Trophoblast cell (in vitro differentiated cells and primary cell): ENCODE measurements around the gene FBH1.

Experiments used
- DNase-seq, 2 donors: peaks; one replicate each; pipeline ENCODE4 v3.0.0-alpha.2; 2016
- H2AFZ ChIP-seq: 2 replicates; pipeline ENCODE4 v1.6.1; 2013; ENCODE audit warnings: low read length, moderate library complexity, mild to moderate bottlenecking; ENCODE audit not compliant: insufficient read depth, poor library complexity
- H2AK5ac ChIP-seq: 2 replicates; pipeline ENCODE4 v1.6.1; 2013; ENCODE audit warnings: mild to moderate bottlenecking, low read length
- H2BK120ac ChIP-seq: 2 replicates; pipeline ENCODE4 v1.6.1; 2013; ENCODE audit warnings: low read length, mild to moderate bottlenecking, moderate library complexity; ENCODE audit not compliant: insufficient read depth, poor library complexity
- H2BK12ac ChIP-seq: 2 replicates; pipeline ENCODE4 v1.6.1; 2013; ENCODE audit warnings: mild to moderate bottlenecking, low read length, moderate library complexity
- H2BK5ac ChIP-seq: 2 replicates; pipeline ENCODE4 v1.6.1; 2013; ENCODE audit warnings: low read length, low read depth, moderate library complexity, mild to moderate bottlenecking; ENCODE audit not compliant: poor library complexity
- H3K14ac ChIP-seq: 2 replicates; pipeline ENCODE4 v1.6.1; 2013; ENCODE audit warnings: mild to moderate bottlenecking, low read length
- H3K18ac ChIP-seq: 2 replicates; pipeline ENCODE4 v1.6.1; 2013; ENCODE audit warnings: mild to moderate bottlenecking, low read length
- H3K23ac ChIP-seq: 2 replicates; pipeline ENCODE4 v1.6.1; 2013; ENCODE audit warnings: low read length
- H3K27ac ChIP-seq: 2 replicates; pipeline ENCODE4 v1.5.1; 2013; ENCODE audit warnings: low read depth, mild to moderate bottlenecking, inconsistent platforms, low read length, moderate library complexity
- H3K27me3 ChIP-seq: 2 replicates; pipeline ENCODE4 v1.6.1; 2013; ENCODE audit warnings: inconsistent platforms, mild to moderate bottlenecking, low read length, moderate library complexity; ENCODE audit not compliant: insufficient read depth
- H3K36me3 ChIP-seq, 2 experiments: 1 replicate in 1 of 2; 2 replicates in 1 of 2; pipeline ENCODE4 v1.6.1; 2013; ENCODE audit warnings: low read length in 2 of 2, mild to moderate bottlenecking in 2 of 2, moderate library complexity in 1 of 2; ENCODE audit not compliant: insufficient read depth in 2 of 2, control insufficient read depth in 1 of 2
- H3K4ac ChIP-seq: 2 replicates; pipeline ENCODE4 v1.6.1; 2013; ENCODE audit warnings: low read depth, mild to moderate bottlenecking, low read length, moderate library complexity
- H3K4me1 ChIP-seq, 2 experiments: 1 replicate in 1 of 2; 2 replicates in 1 of 2; pipeline ENCODE4 v1.6.1; 2013; ENCODE audit warnings: low read length in 2 of 2, mild to moderate bottlenecking in 2 of 2, moderate library complexity in 1 of 2; ENCODE audit not compliant: insufficient read depth in 2 of 2, control insufficient read depth in 1 of 2
- H3K4me2 ChIP-seq: 2 replicates; pipeline ENCODE4 v1.6.1; 2013; ENCODE audit warnings: inconsistent platforms, mild to moderate bottlenecking, low read length, moderate library complexity
- H3K4me3 ChIP-seq: 2 replicates; pipeline ENCODE4 v1.5.1; 2013; ENCODE audit warnings: mild to moderate bottlenecking, low read depth, low read length, inconsistent platforms
- H3K79me1 ChIP-seq: one replicate; pipeline ENCODE4 v1.6.1; 2013; ENCODE audit warnings: low read length
- H3K79me2 ChIP-seq: 2 replicates; pipeline ENCODE4 v1.6.1; 2013; ENCODE audit warnings: low read length, mild to moderate bottlenecking; ENCODE audit not compliant: control insufficient read depth, insufficient read depth, poor library complexity
- H3K9ac ChIP-seq: 2 replicates; pipeline ENCODE4 v1.6.1; 2013; ENCODE audit warnings: mild to moderate bottlenecking, low read length
- H3K9me3 ChIP-seq: 2 replicates; pipeline ENCODE4 v1.6.1; 2013; ENCODE audit warnings: low read depth, mild to moderate bottlenecking, control low read depth, inconsistent platforms, low read length; ENCODE audit not compliant: insufficient read depth
- H4K12ac ChIP-seq: 2 replicates; pipeline ENCODE4 v1.6.1; 2013; ENCODE audit warnings: low read depth, mild to moderate bottlenecking, low read length, moderate library complexity
- H4K8ac ChIP-seq: 2 replicates; pipeline ENCODE4 v1.6.1; 2013; ENCODE audit warnings: low read depth, mild to moderate bottlenecking, low read length, moderate library complexity
- H4K91ac ChIP-seq: one replicate; pipeline ENCODE4 v1.6.1; 2013; ENCODE audit warnings: low read depth, mild to moderate bottlenecking, low read length, moderate library complexity
- WGBS: extraction: QIAGEN DNeasy Blood & Tissue Kit; methylation state at CpG from one replicate; pipeline ENCODE4 v1.1.7; 2013; ENCODE audit warnings: missing lambda C conversion rate; ENCODE audit not compliant: insufficient read length, insufficient coverage; ENCODE audit errors: extremely low coverage; 5-methylcytosine and 5-hydroxymethylcytosine counted together

The FBH1 gene

DNA sequence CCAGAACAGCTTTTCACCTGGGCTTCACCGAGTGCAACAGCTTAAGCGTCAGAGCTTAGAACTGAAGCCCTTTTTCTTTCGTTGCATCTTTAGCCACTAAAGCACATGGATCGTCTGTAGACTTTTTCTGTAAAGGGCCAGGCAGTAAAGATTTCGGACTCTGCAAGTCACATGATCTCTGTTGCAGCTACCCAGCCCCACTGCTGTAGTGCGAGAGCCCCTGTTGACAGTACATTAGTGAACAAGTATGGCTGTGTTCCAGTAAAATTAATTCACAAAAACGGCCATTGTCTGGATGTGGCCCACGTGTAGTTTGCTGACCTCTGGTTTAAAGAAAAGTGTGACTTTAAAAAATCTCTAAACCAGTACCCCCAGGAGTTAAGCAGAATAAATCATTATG, 39.4 kb downstream of the FBH1 start:
- no peaks in the 10 kb centered on the region for H3K4me1 ChIP-seq
- peaks cover 54 to 59% of the 10 kb centered on the region in 2 experiments for H3K36me3 ChIP-seq

DNA sequence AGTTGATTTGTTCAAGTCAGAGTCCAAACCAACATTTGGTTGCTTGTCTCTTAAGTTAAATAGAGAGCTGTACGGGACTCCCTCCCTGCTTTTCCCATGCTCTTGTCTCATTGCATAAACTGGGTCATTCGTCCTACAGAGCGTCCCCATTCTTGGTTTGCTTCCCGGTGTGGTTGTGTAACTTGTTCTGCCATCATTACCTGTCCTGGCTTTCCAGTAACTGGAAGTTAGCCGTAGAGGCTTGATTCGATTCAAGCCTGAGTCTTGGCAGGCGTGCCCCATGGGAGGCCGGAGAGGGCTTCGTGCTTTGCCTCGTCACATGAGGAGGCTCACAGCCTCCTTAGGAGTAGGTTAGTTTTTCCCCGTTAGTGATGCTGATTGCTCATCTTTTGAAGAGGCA, 40.2 kb downstream of the FBH1 start:
- no peaks in the 10 kb centered on the region for H3K79me2 ChIP-seq
- H2BK5ac ChIP-seq = no peak overlapping the region
- no peak overlapping the region for H4K12ac ChIP-seq
- no peak overlapping the region for H3K23ac ChIP-seq
- peaks cover 51 to 54% of the 10 kb centered on the region in 2 experiments for H3K36me3 ChIP-seq
- no peak overlapping the region for H3K27ac ChIP-seq
- H2AK5ac ChIP-seq = no peak overlapping the region
- no peak overlapping the region for H4K91ac ChIP-seq
- no peaks in the 10 kb centered on the region for H3K9me3 ChIP-seq
- no peak overlapping the region for H2BK120ac ChIP-seq
- no CpG with 5 or more reads among the region's 11 CpGs for WGBS
- no peak overlapping the region for H2AFZ ChIP-seq
- H3K4ac ChIP-seq = no peak overlapping the region
- no peak overlapping the region for H3K18ac ChIP-seq
- no peak overlapping the region for H3K4me3 ChIP-seq
- H3K4me1 ChIP-seq = no peaks in the 10 kb centered on the region
- no peak overlapping the region for H2BK12ac ChIP-seq
- no peak overlapping the region for H3K14ac ChIP-seq
- no peaks in the 10 kb centered on the region for H3K27me3 ChIP-seq
- DNase-seq = no peak
- no peak overlapping the region for H3K4me2 ChIP-seq
- H4K8ac ChIP-seq = no peak overlapping the region
- H3K79me1 ChIP-seq = no peaks in the 10 kb centered on the region
- H3K9ac ChIP-seq = no peak overlapping the region

More for the DNA sequence above, 39.4 kb downstream of the FBH1 start:
- H3K27ac ChIP-seq = no peak overlapping the region
- H2BK12ac ChIP-seq = no peak overlapping the region
- H4K12ac ChIP-seq = no peak overlapping the region
- H3K14ac ChIP-seq = no peak overlapping the region
- WGBS = no CpG with 5 or more reads among the region's 8 CpGs
- H3K4me3 ChIP-seq = no peak overlapping the region
- no peak overlapping the region for H3K18ac ChIP-seq
- no peak for DNase-seq
- no peak overlapping the region for H2AK5ac ChIP-seq
- no peak overlapping the region for H3K23ac ChIP-seq
- no peak overlapping the region for H2BK120ac ChIP-seq
- H4K8ac ChIP-seq = no peak overlapping the region
- H3K4ac ChIP-seq = no peak overlapping the region
- no peak overlapping the region for H2BK5ac ChIP-seq
- H3K27me3 ChIP-seq = no peaks in the 10 kb centered on the region
- H3K9ac ChIP-seq = no peak overlapping the region
- H4K91ac ChIP-seq = no peak overlapping the region
- no peaks in the 10 kb centered on the region for H3K79me2 ChIP-seq
- H3K4me2 ChIP-seq = no peak overlapping the region
- no peak overlapping the region for H2AFZ ChIP-seq
- no peaks in the 10 kb centered on the region for H3K79me1 ChIP-seq
- H3K9me3 ChIP-seq = no peaks in the 10 kb centered on the region

DNA sequence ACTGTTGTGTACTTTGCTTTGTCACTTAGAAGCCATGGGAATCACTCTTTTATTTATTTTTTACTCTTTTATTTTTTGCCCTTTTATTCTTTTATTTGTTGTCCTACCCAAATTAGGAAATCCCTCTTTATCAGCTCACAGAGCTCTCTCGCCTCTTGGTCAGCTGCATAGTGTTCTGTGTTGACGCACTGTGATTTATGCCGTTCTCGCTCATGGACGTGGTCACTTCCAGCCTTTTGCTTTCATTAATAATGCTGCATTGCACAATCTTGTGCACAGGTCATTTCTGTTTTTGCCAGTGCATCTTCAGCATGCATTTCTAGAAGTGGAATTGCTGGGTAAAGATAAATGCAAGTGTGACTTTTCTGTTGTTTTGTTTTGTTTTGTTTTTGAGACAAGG, 42.3 kb downstream of the FBH1 start:
- no peak overlapping the region for H4K12ac ChIP-seq
- H3K4me3 ChIP-seq = no peak overlapping the region
- no peak overlapping the region for H2AFZ ChIP-seq
- H2AK5ac ChIP-seq = no peak overlapping the region
- no peak overlapping the region for H3K4me2 ChIP-seq
- no peaks in the 10 kb centered on the region for H3K9me3 ChIP-seq
- no peak overlapping the region for H3K27ac ChIP-seq
- H3K79me1 ChIP-seq = no peaks in the 10 kb centered on the region
- no peak overlapping the region for H4K91ac ChIP-seq
- no CpG with 5 or more reads among the region's 5 CpGs for WGBS
- no peaks in the 10 kb centered on the region for H3K79me2 ChIP-seq
- no peak overlapping the region for H3K18ac ChIP-seq
- H4K8ac ChIP-seq = no peak overlapping the region
- H3K27me3 ChIP-seq = no peaks in the 10 kb centered on the region
- H3K4me1 ChIP-seq = no peaks in the 10 kb centered on the region
- no peak for DNase-seq
- H2BK120ac ChIP-seq = no peak overlapping the region
- no peak overlapping the region for H2BK12ac ChIP-seq
- H2BK5ac ChIP-seq = no peak overlapping the region
- no peak overlapping the region for H3K9ac ChIP-seq
- no peak overlapping the region for H3K4ac ChIP-seq
- H3K23ac ChIP-seq = no peak overlapping the region
- peaks cover 55 to 60% of the 10 kb centered on the region in 2 experiments for H3K36me3 ChIP-seq
- no peak overlapping the region for H3K14ac ChIP-seq

DNA sequence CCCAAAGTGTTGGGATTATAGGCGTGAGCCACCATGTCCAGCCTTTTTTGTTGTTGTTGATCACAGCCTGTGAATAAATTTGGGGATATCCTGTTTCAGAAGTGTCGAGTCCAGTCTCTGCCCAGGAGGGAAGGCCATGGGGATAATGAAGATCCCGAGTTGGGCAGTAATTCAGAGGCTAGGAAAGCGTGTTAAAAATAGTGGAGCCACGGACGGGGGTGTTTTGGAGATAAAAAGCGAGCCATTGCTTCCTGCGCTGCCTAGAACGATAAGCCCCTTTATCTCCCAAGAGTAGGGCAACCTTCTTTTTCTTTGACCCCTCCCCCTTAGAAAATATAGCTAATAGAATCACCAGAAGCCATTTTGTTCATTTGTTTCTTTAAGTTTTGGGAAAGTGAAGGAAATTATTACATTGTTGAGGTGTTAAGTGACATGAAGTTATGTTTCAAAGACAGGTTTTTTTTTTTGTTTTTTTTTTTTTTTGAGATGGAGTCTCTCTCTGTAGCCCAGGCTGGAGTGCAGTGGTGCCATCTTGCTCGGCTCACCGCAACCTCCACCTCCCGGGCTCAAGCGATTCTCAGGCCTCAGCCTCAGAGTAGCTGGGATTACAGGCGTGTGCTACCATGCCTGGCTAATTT, 44.0 kb downstream of the FBH1 start:
- no peaks in the 10 kb centered on the region for H3K9me3 ChIP-seq
- no peak overlapping the region for H3K4me2 ChIP-seq
- no peak overlapping the region for H2BK12ac ChIP-seq
- H3K27me3 ChIP-seq = no peaks in the 10 kb centered on the region
- no peak overlapping the region for H3K9ac ChIP-seq
- WGBS = no CpG with 5 or more reads among the region's 14 CpGs
- no peak overlapping the region for H4K12ac ChIP-seq
- H3K4ac ChIP-seq = no peak overlapping the region
- no peak overlapping the region for H4K91ac ChIP-seq
- no peak overlapping the region for H4K8ac ChIP-seq
- no peak overlapping the region for H2AFZ ChIP-seq
- no peak overlapping the region for H3K27ac ChIP-seq
- DNase-seq = no peak
- no peaks in the 10 kb centered on the region for H3K4me1 ChIP-seq
- H3K18ac ChIP-seq = no peak overlapping the region
- no peaks in the 10 kb centered on the region for H3K79me2 ChIP-seq
- no peak overlapping the region for H2BK5ac ChIP-seq
- no peak overlapping the region for H3K14ac ChIP-seq
- H2AK5ac ChIP-seq = no peak overlapping the region
- H3K36me3 ChIP-seq = peaks cover 51 to 59% of the 10 kb centered on the region in 2 experiments
- no peaks in the 10 kb centered on the region for H3K79me1 ChIP-seq
- H3K4me3 ChIP-seq = no peak overlapping the region
- no peak overlapping the region for H3K23ac ChIP-seq
- no peak overlapping the region for H2BK120ac ChIP-seq
